Activated naive CD4-positive, alpha-beta T cell treated with anti-CD3 and anti-CD28 coated beads, Interleukin-2, amount 50 U/mL, for 24 hours (primary cell): ENCODE data around the gene STAG3.
"Not testable (repeated sequence)": the region's sequence is repeated elsewhere in the genome, so short reads cannot be mapped to it uniquely, and the experiment has no call there.

Source experiments
- H3K27ac Mint-ChIP-seq: one replicate; pipeline ENCODE4 v1.8.0; 2021; ENCODE audit warnings: mild to moderate bottlenecking, mixed read lengths
- H3K27me3 Mint-ChIP-seq: one replicate; pipeline ENCODE4 v1.8.0; 2021; ENCODE audit warnings: mixed read lengths
- H3K36me3 Mint-ChIP-seq: one replicate; pipeline ENCODE4 v1.8.0; 2021; ENCODE audit warnings: mixed read lengths
- H3K4me1 Mint-ChIP-seq: one replicate; pipeline ENCODE4 v1.8.0; 2021; ENCODE audit warnings: mixed read lengths
- H3K4me3 Mint-ChIP-seq: one replicate; pipeline ENCODE4 v1.8.0; 2021; ENCODE audit warnings: mild to moderate bottlenecking, mixed read lengths
- H3K9me3 Mint-ChIP-seq: one replicate; pipeline ENCODE4 v1.8.0; 2021; ENCODE audit warnings: mixed read lengths

The STAG3 gene

GRCh38 chr7:100212631-100213286 lies 35.0 kb downstream of the STAG3 start:
- Mint-ChIP-seq H3K4me1 (peaks cover 78% of the 10 kb centered on the region), H3K9me3 (no peaks in the 10 kb centered on the region), H3K27me3 (no peaks in the 10 kb centered on the region), H3K36me3 (peaks cover 2% of the 10 kb centered on the region), H3K27ac (no peak overlapping the region), H3K4me3 (no peak overlapping the region)

GRCh38 chr7:100213672-100214071 lies 36.0 kb downstream of the STAG3 start:
- peaks cover 2% of the 10 kb centered on the region for H3K36me3 Mint-ChIP-seq
- H3K4me3 Mint-ChIP-seq = no peak overlapping the region
- H3K27ac Mint-ChIP-seq = peak overlapping the region; percentile 62
- H3K27me3 Mint-ChIP-seq = no peaks in the 10 kb centered on the region
- peaks cover 75% of the 10 kb centered on the region for H3K4me1 Mint-ChIP-seq
- H3K9me3 Mint-ChIP-seq = no peaks in the 10 kb centered on the region

GRCh38 chr7:100214356-100214755 lies 36.6 kb downstream of the STAG3 start:
- not testable (repeated sequence) for H3K27me3 Mint-ChIP-seq, H3K36me3 Mint-ChIP-seq, H3K9me3 Mint-ChIP-seq, H3K4me3 Mint-ChIP-seq
- Mint-ChIP-seq H3K27ac (peak overlapping the region; percentile 26), H3K4me1 (peaks cover 75% of the 10 kb centered on the region)

DNA sequence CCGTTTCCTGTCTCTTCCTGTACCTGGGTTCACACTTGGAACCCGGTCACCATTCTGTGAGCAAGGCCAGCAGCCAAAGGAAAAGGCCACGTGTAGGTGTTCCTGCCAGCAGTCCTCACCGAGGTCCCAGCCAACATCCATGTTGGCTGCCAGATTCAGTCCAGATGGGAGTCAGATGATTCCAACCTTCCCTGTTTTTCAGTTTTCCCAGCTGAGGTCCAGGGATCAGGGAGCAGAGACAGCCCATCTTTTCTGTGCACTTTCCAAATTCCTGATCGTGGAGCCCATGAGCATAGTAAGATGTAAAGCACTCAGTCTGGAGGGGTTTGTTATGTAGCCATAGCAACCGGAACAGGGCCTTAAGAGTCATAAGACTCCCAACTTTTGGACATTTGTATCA lies 38.2 kb downstream of the STAG3 start:
- H3K36me3 Mint-ChIP-seq = no peaks in the 10 kb centered on the region
- H3K27ac Mint-ChIP-seq = peak overlapping the region; percentile 37
- H3K4me1 Mint-ChIP-seq = peaks cover 60% of the 10 kb centered on the region
- H3K9me3 Mint-ChIP-seq = no peaks in the 10 kb centered on the region
- H3K27me3 Mint-ChIP-seq = no peaks in the 10 kb centered on the region
- no peak overlapping the region for H3K4me3 Mint-ChIP-seq

- H3K36me3 Mint-ChIP-seq, H3K9me3 Mint-ChIP-seq, H3K27me3 Mint-ChIP-seq: not testable (repeated sequence)
- H3K4me3 Mint-ChIP-seq = peak overlapping the region; percentile 84
- H3K27ac Mint-ChIP-seq = peak overlapping the region; percentile 46
- peaks cover 60% of the 10 kb centered on the region for H3K4me1 Mint-ChIP-seq
Measured at GRCh38 chr7:100217934-100218333, 40.2 kb downstream of the STAG3 start.

DNA sequence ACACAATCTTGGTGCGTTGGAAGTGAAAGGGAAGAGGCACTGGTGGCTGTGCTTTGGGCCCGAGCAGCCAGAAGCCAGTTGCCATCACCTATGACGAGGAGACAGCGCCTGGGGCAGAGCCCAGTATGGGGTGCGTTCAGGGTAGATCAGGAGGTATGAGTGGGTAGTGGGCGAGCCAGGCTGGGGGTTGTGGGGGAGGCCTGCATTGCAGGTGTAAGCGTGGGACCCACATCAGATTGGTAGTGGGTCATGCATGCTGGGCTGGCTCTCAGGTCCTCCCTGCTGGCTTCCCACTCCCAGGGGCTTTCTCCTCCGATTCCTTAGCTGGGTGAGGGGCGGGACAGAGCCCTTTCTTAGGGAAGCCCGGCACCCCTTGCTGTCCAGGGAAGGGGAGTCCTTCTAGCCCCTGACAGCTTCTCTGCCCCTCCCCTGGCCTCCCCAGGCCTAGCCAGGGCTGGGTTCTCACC lies 41.6 kb downstream of the STAG3 start:
- H3K9me3 Mint-ChIP-seq = no peaks in the 10 kb centered on the region
- peak overlapping the region; percentile 99 for H3K27ac Mint-ChIP-seq
- peaks cover 4% of the 10 kb centered on the region for H3K36me3 Mint-ChIP-seq
- H3K4me3 Mint-ChIP-seq = peak overlapping the region; percentile 97
- peaks cover 64% of the 10 kb centered on the region for H3K4me1 Mint-ChIP-seq
- no peaks in the 10 kb centered on the region for H3K27me3 Mint-ChIP-seq

- H3K9me3 Mint-ChIP-seq, H3K27me3 Mint-ChIP-seq, H3K36me3 Mint-ChIP-seq: not testable (repeated sequence)
- Mint-ChIP-seq H3K4me3 (peak within 1 kb of the TSS; percentile 97), H3K27ac (peak within 1 kb of the TSS; percentile 99), H3K4me1 (peaks cover 64% of the 10 kb centered on the region)
Measured at GRCh38 chr7:100219801-100220585, 42.3 kb downstream of the STAG3 start, which contains the start of gene PVRIG. PVRIG (plus strand) TSS chr7:100219949; CDS start chr7:100219971, 22 bp downstream.

DNA sequence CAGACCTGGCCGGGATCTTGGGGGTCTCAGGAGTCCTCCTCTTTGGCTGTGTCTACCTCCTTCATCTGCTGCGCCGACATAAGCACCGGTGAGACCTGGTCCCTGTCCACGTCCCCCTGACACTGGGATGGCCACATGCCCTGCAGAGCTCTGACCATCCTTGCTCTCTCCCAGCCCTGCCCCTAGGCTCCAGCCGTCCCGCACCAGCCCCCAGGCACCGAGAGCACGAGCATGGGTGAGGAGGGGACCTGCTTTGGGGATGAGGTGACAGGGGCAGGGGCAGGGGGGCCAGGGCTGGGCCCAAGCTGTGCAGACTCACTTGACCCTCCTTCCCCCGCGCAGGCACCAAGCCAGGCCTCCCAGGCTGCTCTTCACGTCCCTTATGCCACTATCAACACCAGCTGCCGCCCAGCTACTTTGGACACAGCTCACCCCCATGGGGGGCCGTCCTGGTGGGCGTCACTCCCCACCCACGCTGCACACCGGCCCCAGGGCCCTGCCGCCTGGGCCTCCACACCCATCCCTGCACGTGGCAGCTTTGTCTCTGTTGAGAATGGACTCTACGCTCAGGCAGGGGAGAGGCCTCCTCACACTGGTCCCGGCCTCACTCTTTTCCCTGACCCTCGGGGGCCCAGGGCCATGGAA lies 43.0 kb downstream of the STAG3 start:
- Mint-ChIP-seq H3K4me3 (peak overlapping the region; percentile 97), H3K27me3 (no peaks in the 10 kb centered on the region), H3K27ac (peak overlapping the region; percentile 99), H3K36me3 (peaks cover 4% of the 10 kb centered on the region), H3K4me1 (peaks cover 64% of the 10 kb centered on the region), H3K9me3 (no peaks in the 10 kb centered on the region)

DNA sequence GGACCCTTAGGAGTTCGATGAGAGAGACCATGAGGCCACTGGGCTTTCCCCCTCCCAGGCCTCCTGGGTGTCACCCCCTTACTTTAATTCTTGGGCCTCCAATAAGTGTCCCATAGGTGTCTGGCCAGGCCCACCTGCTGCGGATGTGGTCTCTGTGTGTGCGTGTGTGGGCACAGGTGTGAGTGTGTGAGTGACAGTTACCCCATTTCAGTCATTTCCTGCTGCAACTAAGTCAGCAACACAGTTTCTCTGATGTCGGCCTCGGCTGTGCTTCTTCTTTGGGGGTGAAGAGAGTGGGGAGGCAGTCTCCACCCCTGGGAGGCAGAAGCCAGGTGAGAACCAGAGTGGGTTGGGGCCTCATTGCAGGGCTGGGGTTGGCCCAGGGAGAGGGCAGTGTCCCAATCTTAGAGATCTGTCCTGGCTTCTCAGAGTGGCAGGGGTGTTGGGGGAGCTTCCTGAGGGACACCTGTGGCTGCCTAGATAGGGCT lies 43.6 kb downstream of the STAG3 start:
- Mint-ChIP-seq H3K4me1 (peaks cover 68% of the 10 kb centered on the region), H3K4me3 (peak overlapping the region; percentile 97), H3K36me3 (peaks cover 4% of the 10 kb centered on the region), H3K27ac (peak overlapping the region; percentile 99), H3K27me3 (no peaks in the 10 kb centered on the region), H3K9me3 (no peaks in the 10 kb centered on the region)

DNA sequence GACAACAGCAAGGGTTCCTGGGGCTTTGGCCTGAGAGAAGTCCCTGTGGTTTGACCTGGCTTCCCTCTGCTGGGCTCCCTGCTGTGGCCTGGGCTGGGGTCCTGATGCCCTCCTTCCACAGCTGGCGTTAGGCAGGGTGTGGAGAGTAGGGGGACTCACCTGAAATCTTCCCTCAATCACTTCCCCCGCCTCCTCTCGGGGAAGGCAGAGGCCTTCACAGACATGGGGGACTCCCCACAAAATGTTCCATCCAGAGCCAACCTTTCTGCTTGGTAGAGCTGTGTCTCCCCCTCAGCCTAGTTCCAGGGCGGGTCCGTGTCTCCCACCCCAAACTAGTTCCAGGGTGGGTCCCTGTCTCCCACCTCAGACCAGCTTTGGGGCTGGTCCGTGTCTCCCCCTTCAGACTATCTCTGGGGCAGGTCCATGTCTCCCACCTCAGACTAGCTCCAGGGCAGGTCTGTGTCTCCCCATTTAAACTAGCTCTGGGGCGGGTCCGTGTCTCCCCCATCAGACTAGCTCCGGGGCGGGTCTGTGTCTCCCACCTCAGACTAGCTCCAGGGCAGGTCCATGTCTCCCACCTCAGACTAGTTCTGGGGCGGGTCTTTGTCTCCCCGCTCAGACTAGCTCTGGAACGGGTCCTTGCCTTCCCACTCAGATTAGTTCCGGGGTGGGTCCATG lies 44.2 kb downstream of the STAG3 start:
- H3K4me1 Mint-ChIP-seq = peaks cover 66% of the 10 kb centered on the region
- H3K4me3 Mint-ChIP-seq = peak overlapping the region; percentile 97
- peak overlapping the region; percentile 99 for H3K27ac Mint-ChIP-seq
- H3K36me3 Mint-ChIP-seq = peaks cover 4% of the 10 kb centered on the region
- H3K9me3 Mint-ChIP-seq = no peaks in the 10 kb centered on the region
- no peaks in the 10 kb centered on the region for H3K27me3 Mint-ChIP-seq

GRCh38 chr7:100222445-100223132 lies 44.9 kb downstream of the STAG3 start:
- Mint-ChIP-seq H3K4me3 (peak overlapping the region; percentile 97), H3K9me3 (no peaks in the 10 kb centered on the region), H3K36me3 (peaks cover 4% of the 10 kb centered on the region), H3K27me3 (no peaks in the 10 kb centered on the region), H3K27ac (peak overlapping the region; percentile 99), H3K4me1 (peaks cover 64% of the 10 kb centered on the region)

DNA sequence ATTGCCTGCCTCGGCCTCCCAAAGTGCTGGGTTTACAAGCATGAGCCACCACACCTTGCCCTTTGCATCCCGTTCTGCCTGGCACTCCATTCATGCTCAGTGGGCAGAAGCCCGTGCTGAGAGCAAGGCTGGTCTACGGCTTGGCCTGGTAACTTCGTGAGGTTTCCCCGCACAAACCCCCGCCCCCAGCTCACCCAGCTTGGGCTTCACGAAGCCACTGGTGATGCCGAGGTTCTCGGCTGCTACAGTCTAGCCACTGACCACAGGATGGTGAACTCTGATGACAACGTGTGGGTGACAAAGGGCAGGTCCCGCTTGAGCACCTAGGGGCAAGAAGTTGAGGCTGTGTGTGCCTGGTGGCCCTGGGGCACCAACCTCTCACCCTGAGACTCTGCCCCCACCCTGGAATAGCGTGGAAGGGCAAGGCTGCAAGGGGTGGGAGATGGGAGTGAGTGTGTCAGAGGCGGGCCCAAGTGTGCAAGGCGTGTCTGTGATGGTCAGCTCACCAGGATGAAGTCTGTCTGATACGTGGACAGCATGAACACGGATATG lies 45.7 kb downstream of the STAG3 start:
- not testable (repeated sequence) for H3K9me3 Mint-ChIP-seq, H3K27me3 Mint-ChIP-seq, H3K36me3 Mint-ChIP-seq
- Mint-ChIP-seq H3K27ac (peak overlapping the region; percentile 99), H3K4me1 (peaks cover 64% of the 10 kb centered on the region), H3K4me3 (peak overlapping the region; percentile 97)

- Mint-ChIP-seq H3K27ac (peak overlapping the region; percentile 76), H3K4me1 (peaks cover 59% of the 10 kb centered on the region), H3K4me3 (peak overlapping the region; percentile 97)
- H3K27me3 Mint-ChIP-seq, H3K36me3 Mint-ChIP-seq, H3K9me3 Mint-ChIP-seq: not testable (repeated sequence)
Measured at GRCh38 chr7:100224891-100225290, 47.2 kb downstream of the STAG3 start.

DNA sequence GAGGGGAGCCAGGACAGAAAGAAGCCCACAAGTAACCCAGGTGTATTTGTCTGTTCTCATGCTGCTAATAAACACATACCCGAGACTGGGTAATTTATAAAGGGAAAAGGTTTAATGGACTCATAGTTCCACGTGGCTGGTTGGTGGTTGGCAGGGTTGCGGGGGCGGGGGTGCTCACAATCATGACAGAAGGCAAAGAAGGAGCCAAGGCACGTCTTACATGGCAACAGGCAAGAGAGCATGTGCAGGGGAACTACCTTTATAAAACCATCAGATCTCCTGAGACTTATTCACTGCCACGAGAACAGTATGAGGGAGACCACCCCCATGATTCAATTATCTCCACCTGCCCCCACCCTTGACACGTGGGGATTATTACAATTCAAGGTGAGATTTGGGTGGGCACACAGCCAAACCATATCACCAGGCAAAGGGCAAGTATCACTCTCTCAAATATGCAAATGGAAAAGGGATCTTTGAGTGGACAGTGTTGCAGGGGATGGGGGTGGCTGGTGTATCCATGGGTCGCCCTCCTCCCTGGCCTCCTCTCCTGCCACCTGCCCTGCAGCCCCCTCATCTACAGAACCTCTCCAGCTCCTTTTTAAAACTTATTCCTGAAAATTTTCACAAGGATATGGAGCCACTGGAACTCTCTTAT lies 57.1 kb downstream of the STAG3 start:
- not testable (repeated sequence) for H3K9me3 Mint-ChIP-seq, H3K27me3 Mint-ChIP-seq, H3K4me3 Mint-ChIP-seq
- H3K36me3 Mint-ChIP-seq = peaks cover 10% of the 10 kb centered on the region
- peak overlapping the region; percentile 70 for H3K27ac Mint-ChIP-seq
- H3K4me1 Mint-ChIP-seq = peaks cover 49% of the 10 kb centered on the region
